IPS-18a (cell line): ENCODE measurements around the gene ZNF684.

ENCODE experiments used
- H3K27ac ChIP-seq: one replicate; pipeline ENCODE4 v1.5.1; 2013; ENCODE audit warnings: low read length
- H3K27me3 ChIP-seq: one replicate; pipeline ENCODE4 v1.6.1; 2013; ENCODE audit warnings: mild to moderate bottlenecking, low read length; ENCODE audit not compliant: control insufficient read depth, insufficient read depth
- H3K36me3 ChIP-seq: one replicate; pipeline ENCODE4 v1.6.1; 2013; ENCODE audit warnings: low read depth, low read length; ENCODE audit not compliant: control insufficient read depth
- H3K4me1 ChIP-seq: one replicate; pipeline ENCODE4 v1.6.1; 2013; ENCODE audit warnings: low read depth, low read length; ENCODE audit not compliant: control insufficient read depth
- H3K4me3 ChIP-seq: one replicate; pipeline ENCODE4 v1.5.1; 2013; ENCODE audit warnings: low read length
- H3K9ac ChIP-seq: one replicate; pipeline ENCODE4 v1.6.1; 2013; ENCODE audit warnings: mild to moderate bottlenecking, low read length, moderate library complexity
- H3K9me3 ChIP-seq: one replicate; pipeline ENCODE4 v1.6.1; 2013; ENCODE audit warnings: low read depth, low read length; ENCODE audit not compliant: control insufficient read depth

Gene ZNF684

DNA sequence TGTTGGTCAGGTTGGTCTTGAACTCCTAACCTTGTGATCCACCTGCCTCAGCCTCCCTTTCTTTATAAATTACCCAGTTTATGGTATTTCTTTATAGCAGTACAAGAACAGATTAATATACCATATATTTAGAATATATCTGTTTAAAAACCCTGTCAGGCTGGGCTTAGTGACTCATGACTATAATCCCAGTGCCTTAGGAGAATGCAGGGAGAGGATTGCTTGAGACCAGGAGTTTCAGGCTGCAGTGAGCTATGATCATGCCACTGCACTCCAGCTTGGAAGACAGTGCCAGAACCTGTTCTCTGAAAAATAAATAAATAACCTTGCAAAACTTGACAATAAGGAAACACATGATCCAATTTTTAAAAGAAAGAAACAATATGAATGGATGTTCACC, 43.9 kb downstream of the ZNF684 start:
- Histone ChIP-seq H3K27ac (no peak overlapping the region), H3K9me3 (no peaks in the 10 kb centered on the region), H3K4me1 (no peaks in the 10 kb centered on the region), H3K4me3 (no peak overlapping the region), H3K36me3 (no peaks in the 10 kb centered on the region), H3K27me3 (no peaks in the 10 kb centered on the region), H3K9ac (no peak overlapping the region)

DNA sequence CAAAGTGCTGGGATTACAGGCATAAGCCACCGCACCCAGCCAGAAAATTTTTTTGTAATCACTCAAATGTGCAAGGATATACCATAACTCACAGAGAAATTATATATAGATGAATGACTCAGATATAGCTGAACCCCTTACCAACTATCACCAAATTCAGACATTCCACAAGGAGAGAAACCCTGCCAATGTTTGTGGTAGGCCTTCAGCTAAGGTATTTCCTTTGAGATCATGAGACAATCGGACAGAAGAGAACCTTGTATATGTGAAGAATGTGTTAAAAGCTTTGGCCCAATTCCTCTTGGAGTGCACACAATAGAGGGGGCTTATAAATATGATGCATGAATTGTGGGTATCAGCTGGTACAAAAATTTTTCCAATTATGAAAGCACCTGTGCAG, 50.7 kb downstream of the ZNF684 start:
- no peaks in the 10 kb centered on the region for H3K27me3 ChIP-seq
- H3K9ac ChIP-seq, result no peak overlapping the region
- no peak overlapping the region for H3K27ac ChIP-seq

GRCh38 chr1:40583980-40584379, 52.5 kb downstream of the ZNF684 start:
- H3K27ac ChIP-seq, result no peak overlapping the region
- H3K27me3 ChIP-seq, result no peaks in the 10 kb centered on the region
- H3K9ac ChIP-seq, result no peak overlapping the region
- no peak overlapping the region for H3K4me3 ChIP-seq
- no peaks in the 10 kb centered on the region for H3K9me3 ChIP-seq
- H3K36me3 ChIP-seq, result no peaks in the 10 kb centered on the region
- H3K4me1 ChIP-seq, result no peaks in the 10 kb centered on the region

More for the DNA sequence above, 50.7 kb downstream of the ZNF684 start:
- no peaks in the 10 kb centered on the region for H3K36me3 ChIP-seq
- no peaks in the 10 kb centered on the region for H3K9me3 ChIP-seq
- no peaks in the 10 kb centered on the region for H3K4me1 ChIP-seq
- H3K4me3 ChIP-seq, result no peak overlapping the region

DNA sequence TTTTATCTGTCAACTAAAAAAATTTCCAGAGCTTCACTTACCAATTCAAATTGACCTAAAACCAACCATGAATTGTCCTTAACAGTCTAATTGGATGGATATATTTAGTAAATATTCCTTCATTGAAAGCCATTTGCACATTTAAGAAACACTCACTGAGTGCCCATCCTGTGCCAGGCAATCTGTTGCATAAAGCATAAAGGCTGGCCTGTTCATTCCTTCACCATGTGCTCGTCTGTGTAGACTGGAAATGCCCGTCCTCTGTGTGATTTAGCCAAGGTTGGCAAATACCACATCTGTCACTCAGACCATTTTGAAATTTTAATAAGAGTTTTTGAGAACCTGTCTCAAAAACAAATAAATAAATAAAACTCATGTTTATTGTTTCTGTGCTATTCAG, 57.1 kb downstream of the ZNF684 start:
- Histone ChIP-seq H3K4me3 (no peak overlapping the region), H3K4me1 (no peaks in the 10 kb centered on the region), H3K9ac (no peak overlapping the region), H3K27ac (no peak overlapping the region), H3K27me3 (no peaks in the 10 kb centered on the region), H3K36me3 (no peaks in the 10 kb centered on the region), H3K9me3 (no peaks in the 10 kb centered on the region)

DNA sequence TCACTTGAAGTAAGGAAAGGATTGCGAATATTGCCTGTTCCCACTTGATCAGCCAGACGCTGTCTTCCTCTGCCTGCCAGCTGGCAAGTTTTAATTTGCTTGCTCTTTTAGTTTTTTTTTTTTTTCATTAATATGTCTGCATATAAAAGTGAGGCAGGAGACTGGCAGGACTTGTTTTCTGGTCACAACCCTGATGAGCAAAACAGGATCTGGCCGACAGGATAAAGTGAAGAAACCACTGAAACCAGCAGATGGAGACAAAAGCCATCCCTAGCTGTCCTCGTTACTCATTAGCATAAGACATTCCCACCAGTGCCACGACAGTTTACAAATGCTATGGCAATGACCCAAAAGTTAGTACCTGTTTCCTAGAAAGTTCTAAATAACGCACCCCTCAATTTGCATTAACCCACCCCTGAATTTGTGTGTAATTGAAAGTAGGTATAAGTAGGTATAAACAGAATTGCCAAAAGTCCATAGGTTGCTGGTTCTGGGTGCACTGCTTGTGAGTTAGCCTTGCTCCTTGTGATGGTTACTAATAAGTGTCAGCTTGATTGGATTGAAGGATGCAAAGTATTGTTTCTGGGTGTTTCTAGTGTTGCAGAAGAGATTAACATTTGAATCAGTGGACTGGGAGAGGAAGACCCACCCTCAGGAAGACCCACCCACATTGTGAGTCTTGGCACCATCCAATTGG, 60.8 kb downstream of the ZNF684 start:
- no peaks in the 10 kb centered on the region for H3K9me3 ChIP-seq
- H3K9ac ChIP-seq, result no peak overlapping the region
- H3K4me1 ChIP-seq, result no peaks in the 10 kb centered on the region
- no peak overlapping the region for H3K4me3 ChIP-seq
- no peaks in the 10 kb centered on the region for H3K36me3 ChIP-seq
- no peaks in the 10 kb centered on the region for H3K27me3 ChIP-seq
- H3K27ac ChIP-seq, result no peak overlapping the region

DNA sequence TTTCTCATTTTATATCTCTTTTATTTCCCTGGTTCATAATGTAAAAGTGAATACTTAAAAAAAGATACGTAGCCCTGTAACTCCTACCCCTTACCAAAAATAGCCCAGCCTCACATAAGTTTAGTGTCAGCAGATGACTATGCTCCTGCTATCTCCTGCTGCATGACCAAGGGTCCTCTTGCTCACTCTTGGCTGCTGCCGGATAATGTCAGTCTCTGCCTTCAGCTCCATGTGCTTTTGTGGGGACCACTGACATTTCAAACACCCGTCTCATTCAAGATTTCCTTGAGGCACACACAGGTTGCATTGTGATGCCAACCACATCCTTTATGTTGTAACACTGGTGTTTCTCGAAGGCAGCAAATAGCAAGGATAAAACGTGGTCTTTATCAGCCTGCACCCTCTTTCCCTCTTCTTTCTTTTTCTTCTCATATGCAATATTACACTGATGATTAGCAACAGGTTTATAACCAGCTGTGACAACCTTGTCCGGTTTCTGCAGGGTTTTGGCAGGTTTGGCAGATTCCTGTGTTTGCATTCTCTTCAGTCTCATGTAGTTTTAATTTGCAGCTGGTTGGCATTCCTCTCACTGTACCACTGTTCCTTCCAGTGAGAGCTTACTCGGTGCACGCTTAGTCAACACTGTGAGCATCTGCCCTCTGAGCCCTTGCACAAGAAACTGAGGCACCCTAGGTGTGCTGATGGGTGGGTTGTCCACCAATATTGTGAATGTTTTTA, 62.2 kb downstream of the ZNF684 start:
- H3K4me1 ChIP-seq, result no peaks in the 10 kb centered on the region
- no peak overlapping the region for H3K4me3 ChIP-seq
- H3K9ac ChIP-seq, result no peak overlapping the region
- H3K36me3 ChIP-seq, result no peaks in the 10 kb centered on the region
- no peaks in the 10 kb centered on the region for H3K27me3 ChIP-seq
- H3K9me3 ChIP-seq, result no peaks in the 10 kb centered on the region
- H3K27ac ChIP-seq, result no peak overlapping the region

DNA sequence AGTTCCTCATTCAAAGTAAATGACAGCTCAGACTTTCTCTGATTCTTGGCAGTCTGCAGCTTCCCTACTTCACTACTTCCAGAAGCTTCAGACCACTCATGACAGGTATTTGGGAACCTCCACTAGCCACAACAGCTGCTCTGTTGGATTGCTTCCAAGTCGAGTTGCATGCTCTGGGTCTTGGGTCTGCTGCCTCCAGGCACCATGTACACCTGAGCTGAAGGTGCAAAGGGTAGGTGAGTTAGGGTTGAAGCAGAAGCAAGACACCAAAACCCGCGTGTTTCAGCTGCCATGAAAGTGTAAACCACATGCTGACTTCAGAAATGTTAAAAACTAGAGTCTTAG, 62.7 kb downstream of the ZNF684 start:
- no peaks in the 10 kb centered on the region for H3K4me1 ChIP-seq
- no peaks in the 10 kb centered on the region for H3K9me3 ChIP-seq
- H3K9ac ChIP-seq, result no peak overlapping the region
- no peak overlapping the region for H3K27ac ChIP-seq
- no peaks in the 10 kb centered on the region for H3K36me3 ChIP-seq
- no peaks in the 10 kb centered on the region for H3K27me3 ChIP-seq
- no peak overlapping the region for H3K4me3 ChIP-seq

DNA sequence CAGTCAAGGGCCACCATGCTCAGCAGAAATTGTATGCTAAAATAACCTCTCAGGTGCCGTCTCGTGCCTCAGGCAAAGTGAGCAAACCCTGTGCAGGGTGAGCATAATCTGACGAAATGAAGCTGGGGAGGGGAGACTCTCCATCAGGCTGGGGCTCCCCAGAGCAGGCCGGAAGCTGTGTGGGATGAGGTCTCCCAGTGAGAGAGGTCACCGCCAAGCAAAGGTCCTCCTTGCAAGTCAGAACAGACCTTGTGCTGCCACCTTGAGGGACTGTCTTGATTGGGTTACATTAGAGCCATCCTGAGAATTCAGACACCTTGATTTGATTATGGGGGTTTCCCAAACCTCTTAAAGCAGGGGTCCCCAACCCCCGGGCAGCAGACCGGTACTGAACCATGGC, 64.2 kb downstream of the ZNF684 start:
- H3K4me3 ChIP-seq, result no peak overlapping the region
- H3K27me3 ChIP-seq, result no peaks in the 10 kb centered on the region

More for the DNA sequence above, 64.2 kb downstream of the ZNF684 start:
- Histone ChIP-seq H3K36me3 (no peaks in the 10 kb centered on the region), H3K9me3 (no peaks in the 10 kb centered on the region), H3K27ac (no peak overlapping the region), H3K9ac (no peak overlapping the region), H3K4me1 (no peaks in the 10 kb centered on the region)
